Measurements from ENCODE around the gene SEMA4C. TPM values are rescaled to one million over a fixed set of nuclear protein-coding genes. Genes with fewer than 3 reads are reported as not detected.
A peak's percentile ranks its signal among the peaks of the same experiment; 100 is the strongest.

The SEMA4C gene
- total RNA-seq, 4 donors from 2014 or later, result 23.5 to 42.7 (median 30.2) TPM

- 62 to 70% methylated on average over 10 of the region's 10 CpGs for WGBS, 2 donors
- DNase-seq (ENCODE audit: low spot score in 2 of 2), result no peak
These were observed 25.3 kb upstream of the SEMA4C start for GRCh38 chr2:96895032-96895745.

GRCh38 chr2:96894151-96894531 lies 24.3 kb upstream of the SEMA4C start:
- H3K4me3 ChIP-seq (ENCODE audit: low read depth, poor library complexity, severe bottlenecking), result no peak overlapping the region
- WGBS, 2 donors, result 73 to 79% methylated on average over 3 of the region's 3 CpGs
- DNase-seq (ENCODE audit: low spot score in 2 of 2), result no peak
- intact Hi-C loops (cut with DNase I; ENCODE audit: low total_unique reads), result no loop called here
- TF ChIP-seq POLR2A (IDR thresholded peaks at IDR 0.05) (no peak), CTCF (IDR thresholded peaks at IDR 0.05) (no peak)

More at GRCh38 chr2:96895032-96895745, 25.3 kb upstream of the SEMA4C start:
- no peak overlapping the region for H3K4me3 ChIP-seq (ENCODE audit: low read depth, poor library complexity, severe bottlenecking)
- TF ChIP-seq CTCF (IDR thresholded peaks at IDR 0.05) (no peak), POLR2A (IDR thresholded peaks at IDR 0.05) (no peak)
- intact Hi-C loops (cut with DNase I; ENCODE audit: low total_unique reads), result no loop called here

- intact Hi-C loops (cut with DNase I; ENCODE audit: low total_unique reads), result no loop called here
- H3K4me3 ChIP-seq (ENCODE audit: low read depth, poor library complexity, severe bottlenecking), result no peak overlapping the region
- TF ChIP-seq POLR2A (IDR thresholded peaks at IDR 0.05) (no peak), CTCF (IDR thresholded peaks at IDR 0.05) (no peak)
- 52 to 72% methylated on average over 7 to 10 of the region's 16 CpGs for WGBS, 2 donors
- DNase-seq (ENCODE audit: low spot score in 2 of 2), result peak in 1 of 2 donors; percentile 48
These were observed 23.6 kb upstream of the SEMA4C start for GRCh38 chr2:96893289-96894150.

GRCh38 chr2:96891591-96892333 lies 21.9 kb upstream of the SEMA4C start:
- intact Hi-C loops (cut with DNase I; ENCODE audit: low total_unique reads), result no loop called here
- TF ChIP-seq POLR2A (IDR thresholded peaks at IDR 0.05) (no peak), CTCF (IDR thresholded peaks at IDR 0.05) (no peak)
- DNase-seq (ENCODE audit: low spot score in 2 of 2), result no peak
- 61 to 64% methylated on average over 8 to 11 of the region's 11 CpGs for WGBS, 2 donors
- no peak overlapping the region for H3K4me3 ChIP-seq (ENCODE audit: low read depth, poor library complexity, severe bottlenecking)

- no peak for DNase-seq (ENCODE audit: low spot score in 2 of 2)
- intact Hi-C loops (cut with DNase I; ENCODE audit: low total_unique reads), result no loop called here
- no peak overlapping the region for H3K4me3 ChIP-seq (ENCODE audit: low read depth, poor library complexity, severe bottlenecking)
- 71 to 72% methylated on average over 6 of the region's 6 CpGs for WGBS, 2 donors
- no peak for TF ChIP-seq POLR2A (IDR thresholded peaks at IDR 0.05)
- TF ChIP-seq CTCF (IDR thresholded peaks at IDR 0.05), result no peak
These were observed 21.0 kb upstream of the SEMA4C start for GRCh38 chr2:96890726-96891385.

Data from lower leg skin (tissue), 4 donors.